GM12878 (cell line): ENCODE results near the gene KRTAP12-1. TPM values are rescaled to one million over a fixed set of nuclear protein-coding genes. Genes with fewer than 3 reads are reported as not detected.

Source experiments
- ATAC-seq: fragments of 200-7000 bp; cut with Tn5 transposase; 3 replicates; pipeline ENCODE4 v1.9.1; 2020; ENCODE audit warnings: mild to moderate bottlenecking, moderate library complexity
- BruUV-seq: library from RNA; stranded (reverse); fragments of 400-500 nt; replicated peaks from 2 replicates; lab custom pipeline; 2021; lab: Mats Ljungman, UMichigan
- CTCF ChIA-PET: fragments of 300-600 bp; sonication (Branson Sonifier 250); formaldehyde crosslinking; extraction: SDS; loops from one replicate; lab custom pipeline; 2021; ENCODE audit warnings: inconsistent platforms; lab: Yijun Ruan, JAX
- POLR2A ChIA-PET: fragments of 350-600 bp; formaldehyde crosslinking; extraction: SDS; loops from one replicate; lab custom pipeline; 2021; ENCODE audit warnings: inconsistent platforms; lab: Charles Lee
- RAD21 ChIA-PET: fragments of 300-600 bp; sonication (Branson Sonifier 250); formaldehyde crosslinking; loops from one replicate; lab custom pipeline; 2023; ENCODE audit warnings: antibody characterized with exemption; ENCODE audit not compliant: unreplicated experiment; lab: Charles Lee
- SMC1A ChIA-PET: fragments of 300-600 bp; sonication (Branson Sonifier 250); formaldehyde crosslinking; loops from one replicate; lab custom pipeline; 2023; ENCODE audit not compliant: unreplicated experiment, uncharacterized antibody; lab: Charles Lee
- DNase-seq: peaks from one replicate; pipeline ENCODE4 v3.0.0-alpha.2; 2011; ENCODE audit warnings: low read depth, low spot score
- FAIRE-seq: peaks from 3 replicates; lab custom pipeline; 2011; peaks lifted over from hg19 to GRCh38; lab: Jason Lieb, UNC
- H2AFZ ChIP-seq: 2 replicates; pipeline ENCODE4 v1.6.0; 2011; ENCODE audit warnings: low read depth, low read length, control low read depth; ENCODE audit not compliant: control insufficient read depth
- H3K27ac ChIP-seq: 2 replicates; pipeline ENCODE4 v1.5.1; 2011; ENCODE audit warnings: control low read depth; ENCODE audit not compliant: control insufficient read depth, insufficient read depth
- H3K27me3 ChIP-seq, 2 experiments: replicated peaks in 1 of 2; 2 replicates each; pipeline versions ENCODE4 v1.6.0 to v1.6.1; 2011; ENCODE audit warnings: low read length in 1 of 2; ENCODE audit not compliant: control insufficient read depth in 2 of 2, insufficient read depth in 2 of 2
- H3K36me3 ChIP-seq, 2 experiments: 2 replicates each; pipeline ENCODE4 v1.5.1; 2011; ENCODE audit warnings: low read length in 1 of 2; ENCODE audit not compliant: control insufficient read depth in 2 of 2, insufficient read depth in 2 of 2
- H3K4me1 ChIP-seq: 2 replicates; pipeline ENCODE4 v1.6.1; 2011; ENCODE audit warnings: mild to moderate bottlenecking, low read length, moderate library complexity, mixed read lengths; ENCODE audit not compliant: control insufficient read depth, insufficient read depth
- H3K4me2 ChIP-seq: 2 replicates; pipeline ENCODE4 v1.6.0; 2011; ENCODE audit warnings: control low read depth; ENCODE audit not compliant: control insufficient read depth, insufficient read depth
- H3K4me3 ChIP-seq: fragments of 200-600 bp; sonication (generic); 2 replicates; pipeline ENCODE4 v1.5.1; 2016
- H3K79me2 ChIP-seq: 2 replicates; pipeline ENCODE4 v1.6.0; 2011; ENCODE audit warnings: low read length; ENCODE audit not compliant: control insufficient read depth, insufficient read depth
- H3K9ac ChIP-seq: 2 replicates; pipeline ENCODE4 v1.8.0; 2011; ENCODE audit warnings: low read length, control low read depth, mixed read lengths; ENCODE audit not compliant: control insufficient read depth, insufficient read depth
- H3K9me3 ChIP-seq: replicated peaks from 3 replicates; pipeline ENCODE4 v1.5.1; 2011; ENCODE audit warnings: mild to moderate bottlenecking, low read length; ENCODE audit not compliant: control insufficient read depth, insufficient read depth
- H4K20me1 ChIP-seq: 2 replicates; pipeline ENCODE4 v1.6.0; 2011; ENCODE audit not compliant: control insufficient read depth, insufficient read depth
- BCLAF1 ChIP-seq: fragments of 450-650 bp; IDR thresholded peaks from 2 replicates; pipeline ENCODE4 v1.6.1; 2017; ENCODE audit warnings: antibody characterized with exemption, mild to moderate bottlenecking, moderate library complexity
- CEBPZ ChIP-seq: fragments of 150-350 bp; IDR thresholded peaks from 2 replicates; pipeline ENCODE4 v1.6.1; 2016; ENCODE audit warnings: low read depth, low read length
- ETV6 ChIP-seq, 2 experiments: fragments of 450-650 bp in 1 of 2; IDR thresholded peaks in 1 of 2; conservative IDR thresholded peaks in 1 of 2; 2 replicates each; pipeline ENCODE4 v1.6.1; 2014; ENCODE audit warnings: antibody characterized with exemption in 1 of 2, borderline replicate concordance in 1 of 2, low read depth in 1 of 2, mild to moderate bottlenecking in 1 of 2, moderate library complexity in 1 of 2
- GABPA ChIP-seq: IDR thresholded peaks from 2 replicates; pipeline ENCODE4 v1.6.1; 2014; ENCODE audit warnings: antibody characterized with exemption, low read depth, mild to moderate bottlenecking, inconsistent platforms
- MEF2B ChIP-seq: fragments of 450-650 bp; IDR thresholded peaks from 2 replicates; pipeline ENCODE4 v1.6.1; 2018; ENCODE audit warnings: mild to moderate bottlenecking, moderate library complexity; ENCODE audit not compliant: partially characterized antibody, poor library complexity, severe bottlenecking
- NR2F1 ChIP-seq: fragments of 450-650 bp; conservative IDR thresholded peaks from 2 replicates; pipeline ENCODE4 v1.6.1; 2017; ENCODE audit warnings: mild to moderate bottlenecking
- NRF1 ChIP-seq: conservative IDR thresholded peaks from 2 replicates; pipeline ENCODE4 v1.6.1; 2011; ENCODE audit warnings: mild to moderate bottlenecking, low read depth, low read length, improper control_type of control experiment
- RAD21 ChIP-seq: IDR thresholded peaks from 2 replicates; pipeline ENCODE4 v1.6.1; 2011; ENCODE audit warnings: mild to moderate bottlenecking, low read depth, low read length, moderate library complexity; ENCODE audit not compliant: insufficient read depth
- RB1 ChIP-seq: fragments of 450-650 bp; formaldehyde crosslinking; IDR thresholded peaks from 2 replicates; pipeline ENCODE4 v1.6.1; 2017; ENCODE audit warnings: mild to moderate bottlenecking, borderline replicate concordance
- REST ChIP-seq: IDR thresholded peaks from 2 replicates; pipeline ENCODE4 v1.6.1; 2012; ENCODE audit warnings: mild to moderate bottlenecking, low read depth, low read length
- RUNX3 ChIP-seq: IDR thresholded peaks from 2 replicates; pipeline ENCODE4 v1.6.1; 2012; ENCODE audit warnings: low read length, inconsistent platforms
- SREBF1 ChIP-seq: IDR thresholded peaks from 2 replicates; pipeline ENCODE4 v1.6.1; 2012; ENCODE audit warnings: mild to moderate bottlenecking, low read length
- SRF ChIP-seq, 2 experiments: IDR thresholded peaks; 2 replicates each; pipeline ENCODE4 v1.6.1; 2011; ENCODE audit warnings: low read depth in 2 of 2, low read length in 2 of 2, mild to moderate bottlenecking in 1 of 2, moderate library complexity in 1 of 2
- STAT3 ChIP-seq: IDR thresholded peaks from 2 replicates; pipeline ENCODE4 v1.6.1; 2011; ENCODE audit warnings: low read depth, low read length, improper control_type of control experiment
- SUPT20H ChIP-seq: IDR thresholded peaks from 2 replicates; pipeline ENCODE4 v1.6.1; 2011; ENCODE audit warnings: low read depth, mild to moderate bottlenecking, low read length, moderate library complexity, borderline replicate concordance; ENCODE audit not compliant: control insufficient read depth
- ZNF274 ChIP-seq: IDR thresholded peaks from one replicate; pipeline ENCODE4 v1.8.0; 2011; ENCODE audit not compliant: insufficient read length, insufficient read depth
- WGBS: methylation state at CpG from one replicate; pipeline ENCODE4 v1.1.6; 2016; ENCODE audit warnings: low lambda C conversion rate; ENCODE audit not compliant: insufficient replicate concordance, insufficient coverage; ENCODE audit errors: missing lambda C conversion rate; 5-methylcytosine and 5-hydroxymethylcytosine counted together
- in situ Hi-C: fragments of 300-500 bp; cut with MboI; formaldehyde crosslinking; loops from 9 replicates; pipeline ENCODE4 v1.14.3; 2018; ENCODE audit warnings: mixed read lengths
- intact Hi-C: fragments of 100-400 bp; cut with micrococcal nuclease; formaldehyde crosslinking; loops from one replicate; pipeline ENCODE4 v1.14.2; 2022; ENCODE audit not compliant: unreplicated experiment
- polyA plus RNA-seq, 11 experiments: library from polyadenylated mRNA; depleted of rRNA in 4 of 11; unstranded in 6 of 11; stranded (reverse) in 5 of 11; fragments of >200 nt; fragmentation: Nextera tagmentation in 4 of 11; fragmentation: Illumina TruSeq in 1 of 11; extraction: Ambion mirVana in 4 of 11; extraction: Trizol in 1 of 11; gene quantifications; 1 replicate in 1 of 11; 2 replicates in 10 of 11; pipeline versions ENCODE4 v1.2.1 to v1.2.3, GENCODE V29; 2011 to 2016; ENCODE audit warnings: inconsistent platforms in 2 of 11, missing spikeins in 2 of 11, low read depth in 1 of 11
- total RNA-seq, 4 experiments: library from RNA; depleted of rRNA in 3 of 4; stranded (reverse); fragments of >200 nt in 3 of 4; fragmentation: Illumina TruSeq in 1 of 4; extraction: Trizol in 1 of 4; gene quantifications; 2 replicates each; pipeline versions ENCODE4 v1.2.1 to v1.2.3, GENCODE V29; 2013 to 2021

Gene KRTAP12-1
- total and polyA plus RNA-seq, 10 of the 15 experiments (the other 5 are each of a cell fraction or from before 2014, with no cell fraction given): not detected

- FAIRE-seq (no peak), ATAC-seq (no peak), DNase-seq (no peak)
- no peaks in the 10 kb centered on the region for H3K9me3 ChIP-seq
- H3K9ac ChIP-seq: no peak overlapping the region
- H3K27me3 ChIP-seq: peaks cover 2 to 3% of the 10 kb centered on the region in 2 experiments; a peak in 2 of 4 replicates
- H3K4me2 ChIP-seq: no peak overlapping the region
- SMC1A ChIA-PET: no interaction called here
- in situ Hi-C loops: no loop called here
- CTCF ChIA-PET: no interaction called here
- RAD21 ChIA-PET: no interaction called here
- no TSS peak for BruUV-seq
- H3K36me3 ChIP-seq: no peaks in the 10 kb centered on the region
- WGBS: 64% methylated on average over 4 of the region's 6 CpGs
- no peaks in the 10 kb centered on the region for H4K20me1 ChIP-seq
- intact Hi-C loops: no loop called here
- no peak overlapping the region for H3K4me3 ChIP-seq
- POLR2A ChIA-PET: no interaction called here
- no peak overlapping the region for H3K27ac ChIP-seq
- H2AFZ ChIP-seq: no peak overlapping the region
- H3K79me2 ChIP-seq: no peaks in the 10 kb centered on the region
- no peaks in the 10 kb centered on the region for H3K4me1 ChIP-seq
- TF ChIP-seq SRF (IDR thresholded peaks at IDR 0.05; ENCODE audit: low read depth in 2 of 2, low read length in 2 of 2) (no peak), ETV6 (conservative IDR thresholded peaks at IDR 0.05 in 1 of 2, IDR thresholded peaks at IDR 0.05 in 1 of 2; ENCODE audit: borderline replicate concordance in 1 of 2, low read depth in 1 of 2) (no peak), MEF2B (no peak), NR2F1 (no peak), STAT3 (no peak), SUPT20H (no peak), CEBPZ (no peak), SREBF1 (no peak), BCLAF1 (no peak), GABPA (no peak), REST (no peak), RUNX3 (no peak), NRF1 (no peak), RAD21 (no peak), RB1 (no peak), ZNF274 (no peak)
Measured at GRCh38 chr21:44726826-44727225, 44.9 kb upstream of the KRTAP12-1 start.
